ENCODE measurements around the gene DNAH12.
A peak's percentile ranks its signal among the peaks of the same experiment; 100 is the strongest.

Gene DNAH12, protein sequence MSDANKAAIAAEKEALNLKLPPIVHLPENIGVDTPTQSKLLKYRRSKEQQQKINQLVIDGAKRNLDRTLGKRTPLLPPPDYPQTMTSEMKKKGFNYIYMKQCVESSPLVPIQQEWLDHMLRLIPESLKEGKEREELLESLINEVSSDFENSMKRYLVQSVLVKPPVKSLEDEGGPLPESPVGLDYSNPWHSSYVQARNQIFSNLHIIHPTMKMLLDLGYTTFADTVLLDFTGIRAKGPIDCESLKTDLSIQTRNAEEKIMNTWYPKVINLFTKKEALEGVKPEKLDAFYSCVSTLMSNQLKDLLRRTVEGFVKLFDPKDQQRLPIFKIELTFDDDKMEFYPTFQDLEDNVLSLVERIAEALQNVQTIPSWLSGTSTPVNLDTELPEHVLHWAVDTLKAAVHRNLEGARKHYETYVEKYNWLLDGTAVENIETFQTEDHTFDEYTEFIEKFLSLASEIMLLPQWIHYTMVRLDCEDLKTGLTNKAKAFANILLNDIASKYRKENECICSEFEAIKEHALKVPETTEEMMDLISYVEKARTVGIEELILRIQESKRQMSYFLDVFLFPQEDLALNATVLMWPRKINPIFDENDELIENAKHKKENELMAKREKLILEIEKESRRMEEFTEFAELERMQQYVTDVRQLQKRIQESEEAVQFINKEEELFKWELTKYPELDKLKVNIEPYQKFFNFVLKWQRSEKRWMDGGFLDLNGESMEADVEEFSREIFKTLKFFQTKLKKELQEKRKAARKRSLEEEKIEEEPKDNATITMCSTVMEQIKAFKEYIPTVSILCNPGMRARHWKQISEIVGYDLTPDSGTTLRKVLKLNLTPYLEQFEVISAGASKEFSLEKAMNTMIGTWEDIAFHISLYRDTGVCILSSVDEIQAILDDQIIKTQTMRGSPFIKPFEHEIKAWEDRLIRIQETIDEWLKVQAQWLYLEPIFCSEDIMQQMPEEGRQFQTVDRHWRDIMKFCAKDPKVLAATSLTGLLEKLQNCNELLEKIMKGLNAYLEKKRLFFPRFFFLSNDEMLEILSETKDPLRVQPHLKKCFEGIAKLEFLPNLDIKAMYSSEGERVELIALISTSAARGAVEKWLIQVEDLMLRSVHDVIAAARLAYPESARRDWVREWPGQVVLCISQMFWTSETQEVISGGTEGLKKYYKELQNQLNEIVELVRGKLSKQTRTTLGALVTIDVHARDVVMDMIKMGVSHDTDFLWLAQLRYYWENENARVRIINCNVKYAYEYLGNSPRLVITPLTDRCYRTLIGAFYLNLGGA (N-terminal part only)

GRCh38 chr3:57544181-57545125 lies at the start of gene DNAH12:
TSS of gene DNAH12 (minus strand) at chr3:57544344. CDS start at chr3:57542870, 1,474 bp downstream.
- DNase-seq: no peak

GRCh38 chr3:57592306-57592705 lies 48.2 kb upstream of the DNAH12 start:
- DNase-seq: no peak

GRCh38 chr3:57587905-57588304 lies 43.8 kb upstream of the DNAH12 start:
- no peak for DNase-seq

DNA sequence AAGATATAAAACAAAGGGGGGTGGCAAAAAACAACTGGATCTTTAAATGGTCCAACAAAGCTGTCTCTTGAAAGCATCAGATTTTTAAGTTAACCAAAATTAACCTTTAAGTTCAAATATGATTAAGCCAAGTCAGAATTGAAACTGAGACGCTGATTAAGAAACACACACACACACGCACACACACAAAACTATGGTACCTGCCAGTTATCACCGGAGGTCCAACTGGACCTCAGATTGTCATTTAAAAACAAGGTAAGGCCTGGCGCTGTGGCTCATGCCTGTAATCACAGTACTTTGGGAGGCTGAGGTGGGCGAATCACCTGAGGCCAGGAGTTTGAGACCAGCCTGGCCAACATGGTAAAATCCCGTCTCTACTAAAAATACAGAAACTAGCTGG lies 42.6 kb upstream of the DNAH12 start:
- DNase-seq: no peak

GRCh38 chr3:57583544-57583943 lies 39.4 kb upstream of the DNAH12 start:
- DNase-seq: no peak

GRCh38 chr3:57582474-57583168 lies 38.5 kb upstream of the DNAH12 start:
- DNase-seq: no peak

GRCh38 chr3:57577801-57578200 lies 33.7 kb upstream of the DNAH12 start:
- DNase-seq: no peak

- no peak for DNase-seq
Measured at GRCh38 chr3:57575966-57576626, 32.0 kb upstream of the DNAH12 start.

GRCh38 chr3:57572096-57572495 lies 28.0 kb upstream of the DNAH12 start:
- no peak for DNase-seq

DNA sequence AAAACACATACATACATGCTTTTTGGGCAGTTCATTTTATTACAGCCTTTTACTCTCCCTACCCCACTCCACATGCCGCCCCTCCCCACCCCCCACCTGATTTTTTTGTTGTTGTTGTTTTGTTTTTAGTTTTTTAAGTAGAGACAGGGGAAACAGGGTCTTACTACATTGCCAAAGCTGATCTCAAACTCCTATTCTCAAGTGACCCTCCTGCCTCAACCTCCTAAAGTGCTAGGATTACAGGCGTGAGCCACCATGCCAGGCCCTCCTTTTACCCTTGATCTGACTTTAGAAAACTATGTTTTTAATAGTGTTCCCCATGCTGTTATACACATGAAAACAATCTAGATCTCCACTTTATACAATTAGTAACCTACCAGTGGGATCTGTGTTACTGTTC lies 26.7 kb upstream of the DNAH12 start:
- DNase-seq: no peak

GRCh38 chr3:57569859-57570450 lies 25.8 kb upstream of the DNAH12 start:
- DNase-seq: no peak

- no peak for DNase-seq
Measured at GRCh38 chr3:57559526-57559925, 15.4 kb upstream of the DNAH12 start.

DNA sequence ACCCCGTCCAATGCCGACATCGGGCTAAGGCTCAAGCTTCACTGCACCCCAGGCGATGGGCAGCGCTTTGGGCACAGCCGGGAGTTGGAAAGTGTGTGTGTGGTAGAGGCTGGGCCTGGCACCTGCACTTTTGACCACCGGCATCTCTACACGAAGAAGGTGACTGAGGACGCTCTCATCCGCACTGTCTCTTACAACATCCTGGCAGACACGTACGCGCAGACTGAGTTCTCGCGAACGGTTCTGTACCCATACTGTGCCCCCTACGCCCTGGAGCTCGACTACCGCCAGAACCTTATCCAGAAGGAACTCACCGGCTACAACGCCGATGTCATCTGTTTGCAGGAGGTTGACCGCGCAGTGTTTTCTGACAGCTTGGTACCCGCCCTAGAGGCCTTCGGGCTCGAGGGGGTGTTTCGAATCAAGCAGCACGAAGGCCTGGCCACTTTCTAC lies 13.0 kb upstream of the DNAH12 start:
- DNase-seq: peak; percentile 28

- DNase-seq: peak; percentile 30
Measured at GRCh38 chr3:57556459-57557084, 12.4 kb upstream of the DNAH12 start.

DNA sequence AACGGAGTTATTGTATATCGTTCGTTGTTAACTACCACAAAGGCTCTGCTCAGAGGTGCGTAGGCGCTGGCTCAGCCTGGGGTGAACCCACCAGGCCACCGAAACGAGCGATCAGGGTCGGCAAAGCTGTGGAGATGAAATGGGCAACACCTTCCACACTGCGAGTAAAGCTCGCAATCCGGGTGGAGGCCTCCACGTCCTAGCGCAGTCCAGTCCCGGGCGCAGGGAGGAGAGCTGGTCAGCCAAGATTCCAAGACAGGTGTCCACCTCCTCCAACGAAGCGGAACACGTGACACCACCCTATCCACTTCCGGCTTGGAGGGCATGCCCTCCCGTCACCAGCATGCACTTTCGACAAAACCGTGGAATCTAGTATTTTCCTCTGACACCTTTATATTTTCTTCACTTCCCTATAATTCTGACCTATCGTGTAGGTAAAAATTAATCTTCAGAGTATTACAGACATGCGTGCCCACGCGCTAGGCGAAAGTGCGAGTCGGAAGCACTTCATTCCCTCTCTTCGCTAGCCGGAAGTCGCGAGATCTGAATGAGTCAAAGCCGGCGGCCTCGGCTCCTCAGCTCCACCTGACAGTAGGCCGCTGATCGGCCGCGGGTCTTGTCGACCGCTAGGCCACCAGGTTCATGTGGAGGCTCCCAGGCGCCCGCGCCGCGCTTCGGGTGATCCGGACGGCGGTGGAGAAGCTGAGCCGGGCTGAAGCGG lies 11.8 kb upstream of the DNAH12 start, which contains the start of gene PDE12:
Gene PDE12 (plus strand): TSS at position 537 of the 721 bp plus-strand sequence. CDS start 106 bp downstream, at position 643.
- peak; percentile 84 for DNase-seq

GRCh38 chr3:57555306-57555705 lies 11.2 kb upstream of the DNAH12 start:
- no peak for DNase-seq

DNA sequence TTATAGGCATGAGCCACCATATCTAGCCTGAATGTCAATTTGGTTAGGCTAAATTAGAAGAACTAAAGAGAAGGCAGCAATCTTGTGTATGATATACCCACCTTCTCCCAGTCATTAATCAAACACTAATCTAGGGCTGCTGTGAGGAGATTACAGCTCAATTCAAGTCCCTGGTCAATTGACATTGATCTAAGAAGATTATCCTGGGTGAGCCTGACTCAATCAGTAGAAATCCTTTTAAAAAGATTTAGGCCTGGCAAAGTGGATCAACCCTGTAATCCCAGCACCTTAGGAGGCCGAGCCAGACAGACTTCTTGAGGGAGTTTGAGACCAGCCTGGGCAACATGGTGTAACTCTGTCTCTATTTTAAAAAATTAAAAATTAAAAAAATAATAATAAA lies 2.5 kb upstream of the DNAH12 start:
- no peak for DNase-seq

DNA sequence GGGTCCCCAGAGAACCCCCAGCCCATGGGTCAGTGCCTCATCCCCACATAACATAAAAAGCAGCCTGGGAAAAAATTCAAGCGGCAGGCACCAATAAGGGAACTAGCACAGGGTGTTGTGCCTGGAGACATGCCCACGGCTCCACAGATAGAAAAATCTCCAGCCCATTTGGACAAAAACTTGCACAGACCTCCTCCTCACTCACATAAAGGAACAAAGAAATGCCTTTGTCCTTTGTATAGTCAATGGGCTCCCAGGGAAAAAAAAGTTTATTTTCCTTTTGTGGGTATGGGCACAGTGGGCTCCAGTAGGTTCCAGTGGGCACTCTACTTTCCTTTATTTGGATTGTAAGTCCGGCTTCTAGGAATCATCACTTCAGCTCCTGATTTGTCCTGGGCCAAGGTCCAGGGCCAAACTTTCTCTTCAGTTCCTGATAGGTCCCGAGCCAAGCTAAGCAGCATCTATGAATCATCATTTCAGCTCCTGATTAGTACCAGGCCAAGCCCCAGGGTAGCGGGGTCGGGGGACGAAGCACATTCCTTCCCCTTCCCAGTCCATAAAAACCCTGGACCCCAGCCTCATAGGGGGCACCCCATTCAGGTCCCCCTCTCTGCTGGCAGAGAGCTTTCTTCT lies 1.6 kb upstream of the DNAH12 start:
- DNase-seq: no peak

Measured in CD4-positive, alpha-beta T cell treated with Interferon gamma for 1 hour (primary cell).